HFFc6 (cell line): Measurements from ENCODE around the gene EMP2. TPM values are rescaled to one million over a fixed set of nuclear protein-coding genes. Genes with fewer than 3 reads are reported as not detected.
"Not testable (repeated sequence)": the region's sequence is repeated elsewhere in the genome, so short reads cannot be mapped to it uniquely, and the experiment has no call there.

ENCODE experiments used
- DNase-seq: peaks from one replicate; pipeline ENCODE4 v3.0.0-alpha.2; 2018
- H3K27ac Mint-ChIP-seq: 2 replicates; pipeline ENCODE4 v1.8.0; 2020; ENCODE audit warnings: mild to moderate bottlenecking, mixed read lengths
- H3K27me3 Mint-ChIP-seq: 2 replicates; pipeline ENCODE4 v1.8.0; 2021; ENCODE audit warnings: mild to moderate bottlenecking, moderate library complexity, mixed read lengths; ENCODE audit not compliant: insufficient read depth
- H3K36me3 Mint-ChIP-seq: 2 replicates; pipeline ENCODE4 v1.8.0; 2021; ENCODE audit warnings: low read depth, mixed read lengths
- H3K4me1 Mint-ChIP-seq: 2 replicates; pipeline ENCODE4 v1.8.0; 2020; ENCODE audit warnings: low read depth, mixed read lengths
- H3K4me3 Mint-ChIP-seq: 2 replicates; pipeline ENCODE4 v1.8.0; 2020; ENCODE audit warnings: mild to moderate bottlenecking, moderate library complexity, mixed read lengths
- H3K9me3 Mint-ChIP-seq: 2 replicates; pipeline ENCODE4 v1.8.0; 2020; ENCODE audit warnings: mild to moderate bottlenecking, mixed read lengths
- total RNA-seq, 6 experiments: library from RNA; stranded (reverse); fragmentation: NEBNext Ultra II Directional; extraction: Animal tissue kit (Norgen Biotek cat#: 25700); gene quantifications; 2 replicates in 1 of 6; 3 replicates in 5 of 6; pipeline ENCODE4 v1.2.3, GENCODE V29; 2021
- TF ChIP-seq, protein P1 (sequence below): fragments of 200-600 bp; sonication (generic); IDR thresholded peaks from 2 replicates; pipeline ENCODE4 v1.5.0; 2021; ENCODE audit warnings: antibody characterized with exemption, mild to moderate bottlenecking

The EMP2 gene
- total RNA-seq, 6 experiments from 2014 or later = 14.3 to 35.7 (median 29.7) TPM

DNA sequence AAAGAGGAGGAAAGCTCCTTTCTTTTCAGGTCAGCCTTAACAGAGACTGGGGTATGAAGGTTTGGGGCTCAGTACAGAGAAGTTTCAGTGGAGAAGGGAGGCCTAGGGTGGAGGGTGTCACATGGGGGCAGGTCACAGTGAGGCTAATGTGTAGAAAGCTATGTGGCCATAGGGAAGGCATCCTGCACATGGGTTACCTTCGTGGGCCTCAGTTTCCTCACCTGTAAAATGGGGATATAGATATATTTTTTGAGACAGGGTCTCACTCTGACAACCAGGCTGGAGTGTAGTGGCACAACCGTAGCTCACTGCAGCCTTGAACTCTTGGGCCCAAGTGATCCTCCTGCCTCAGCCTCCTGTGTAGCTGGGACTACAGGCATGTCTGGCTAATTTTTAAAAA lies 41.8 kb downstream of the EMP2 start:
- peaks cover 8% of the 10 kb centered on the region for H3K4me1 Mint-ChIP-seq
- no peaks in the 10 kb centered on the region for H3K9me3 Mint-ChIP-seq
- H3K4me3 Mint-ChIP-seq = no peak overlapping the region
- DNase-seq = no peak
- TF ChIP-seq, protein P1, sequence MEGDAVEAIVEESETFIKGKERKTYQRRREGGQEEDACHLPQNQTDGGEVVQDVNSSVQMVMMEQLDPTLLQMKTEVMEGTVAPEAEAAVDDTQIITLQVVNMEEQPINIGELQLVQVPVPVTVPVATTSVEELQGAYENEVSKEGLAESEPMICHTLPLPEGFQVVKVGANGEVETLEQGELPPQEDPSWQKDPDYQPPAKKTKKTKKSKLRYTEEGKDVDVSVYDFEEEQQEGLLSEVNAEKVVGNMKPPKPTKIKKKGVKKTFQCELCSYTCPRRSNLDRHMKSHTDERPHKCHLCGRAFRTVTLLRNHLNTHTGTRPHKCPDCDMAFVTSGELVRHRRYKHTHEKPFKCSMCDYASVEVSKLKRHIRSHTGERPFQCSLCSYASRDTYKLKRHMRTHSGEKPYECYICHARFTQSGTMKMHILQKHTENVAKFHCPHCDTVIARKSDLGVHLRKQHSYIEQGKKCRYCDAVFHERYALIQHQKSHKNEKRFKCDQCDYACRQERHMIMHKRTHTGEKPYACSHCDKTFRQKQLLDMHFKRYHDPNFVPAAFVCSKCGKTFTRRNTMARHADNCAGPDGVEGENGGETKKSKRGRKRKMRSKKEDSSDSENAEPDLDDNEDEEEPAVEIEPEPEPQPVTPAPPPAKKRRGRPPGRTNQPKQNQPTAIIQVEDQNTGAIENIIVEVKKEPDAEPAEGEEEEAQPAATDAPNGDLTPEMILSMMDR = no peak
- H3K36me3 Mint-ChIP-seq = peaks cover 6% of the 10 kb centered on the region; the same call in 1 of the 2 replicates
- H3K27ac Mint-ChIP-seq = no peak overlapping the region
- no peaks in the 10 kb centered on the region; the same call in 1 of the 2 replicates for H3K27me3 Mint-ChIP-seq

DNA sequence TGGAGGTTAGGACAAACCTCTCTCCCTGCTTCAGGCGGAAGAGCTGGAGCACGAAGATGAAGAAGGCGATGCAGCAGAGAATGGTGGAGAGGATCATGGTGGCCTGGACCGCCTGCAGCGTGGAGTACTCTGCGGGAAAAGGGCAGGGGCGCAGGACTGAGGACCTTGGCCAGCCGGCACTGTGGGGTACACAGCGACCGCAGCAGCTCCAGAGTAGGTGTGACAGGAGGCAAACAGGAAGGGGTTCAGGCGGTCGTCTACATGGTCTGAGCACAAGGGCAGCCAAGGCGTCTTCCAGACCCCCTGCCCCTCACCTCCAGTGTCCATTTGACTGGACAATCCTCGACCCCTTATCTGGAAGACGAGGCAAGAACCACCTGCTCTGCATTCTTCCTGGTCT lies 42.5 kb downstream of the EMP2 start:
- DNase-seq = no peak
- TF ChIP-seq, protein P1 = no peak
- Mint-ChIP-seq H3K9me3 (no peaks in the 10 kb centered on the region), H3K36me3 (peaks cover 6% of the 10 kb centered on the region; the same call in 1 of the 2 replicates), H3K27me3 (no peaks in the 10 kb centered on the region; the same call in 1 of the 2 replicates), H3K4me3 (no peak overlapping the region), H3K4me1 (peaks cover 12% of the 10 kb centered on the region), H3K27ac (no peak overlapping the region)

DNA sequence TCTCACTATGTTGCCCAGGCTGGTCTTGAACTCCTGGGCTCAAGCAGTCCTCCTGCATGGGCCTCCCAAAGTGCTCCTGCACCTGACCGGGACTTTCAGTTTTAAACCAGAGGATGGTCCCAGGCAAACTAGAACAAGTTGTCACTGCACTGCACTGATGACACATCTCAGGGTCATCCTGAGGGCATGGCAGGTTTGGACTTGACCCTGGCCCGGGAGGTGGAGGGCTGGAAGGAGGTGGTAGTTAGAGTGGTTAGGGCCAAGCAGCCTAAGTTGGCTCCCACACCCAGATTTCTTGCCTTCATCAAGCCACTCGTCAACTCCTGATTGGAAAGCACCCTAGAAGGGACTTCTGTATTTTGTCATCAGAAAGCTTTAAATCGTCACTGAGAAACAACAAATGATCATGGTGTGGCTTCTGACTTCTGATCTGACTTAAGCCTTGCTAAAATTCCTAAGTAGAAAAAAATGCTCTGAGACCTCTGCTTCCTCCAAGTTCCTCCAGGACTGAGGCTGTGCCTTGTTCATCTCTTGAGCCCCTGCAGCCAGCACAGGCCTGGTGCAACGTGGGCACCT lies 43.5 kb downstream of the EMP2 start:
- no peak overlapping the region for H3K4me3 Mint-ChIP-seq

DNA sequence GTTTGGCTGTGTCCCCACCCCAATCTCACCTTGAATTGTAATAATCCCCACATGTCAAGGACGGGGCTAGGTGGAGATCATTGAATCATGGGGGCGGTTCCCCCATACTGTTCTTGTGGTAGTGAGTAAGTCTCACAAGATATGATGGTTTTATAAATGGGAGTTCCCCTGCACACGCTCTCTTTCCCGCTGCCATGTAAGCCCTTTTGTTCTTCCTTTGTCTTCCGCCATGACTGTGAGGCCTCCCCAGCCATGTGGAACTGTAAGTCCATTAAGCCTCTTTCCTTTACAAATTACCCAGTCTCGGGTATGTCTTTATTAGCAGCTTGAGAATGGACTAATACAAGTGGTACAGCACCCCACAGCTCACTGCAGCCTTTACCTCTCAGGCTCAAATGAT lies 44.1 kb downstream of the EMP2 start:
- H3K4me1 Mint-ChIP-seq = peaks cover 12% of the 10 kb centered on the region
- not testable (repeated sequence) for H3K4me3 Mint-ChIP-seq, H3K9me3 Mint-ChIP-seq, H3K27me3 Mint-ChIP-seq, H3K27ac Mint-ChIP-seq, DNase-seq, H3K36me3 Mint-ChIP-seq

More for the DNA sequence above, 43.5 kb downstream of the EMP2 start:
- H3K27me3 Mint-ChIP-seq = no peaks in the 10 kb centered on the region; the same call in 1 of the 2 replicates
- no peaks in the 10 kb centered on the region for H3K9me3 Mint-ChIP-seq
- no peak overlapping the region for H3K27ac Mint-ChIP-seq
- DNase-seq = no peak
- peaks cover 6% of the 10 kb centered on the region; the same call in 1 of the 2 replicates for H3K36me3 Mint-ChIP-seq
- TF ChIP-seq, protein P1 = no peak
- H3K4me1 Mint-ChIP-seq = peaks cover 12% of the 10 kb centered on the region

DNA sequence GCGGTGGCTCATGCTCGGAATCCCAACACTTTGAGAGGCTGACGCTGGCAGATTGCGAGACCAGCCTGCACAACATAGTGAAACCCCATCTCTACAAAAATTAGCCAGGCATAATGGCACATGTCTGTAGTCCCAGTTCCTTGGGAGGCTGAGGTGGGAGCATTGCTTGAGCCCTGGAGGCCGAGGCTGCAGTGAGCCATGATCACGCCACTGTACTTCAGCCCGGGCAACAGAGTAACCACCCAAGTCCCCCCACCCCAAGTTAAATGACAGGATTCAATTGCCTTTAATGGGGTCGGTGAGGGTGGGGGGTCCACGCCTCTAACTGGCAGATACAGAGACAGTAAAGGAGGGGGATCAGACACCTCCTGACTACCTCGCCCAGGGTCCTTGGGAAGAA lies 44.9 kb downstream of the EMP2 start:
- no peaks in the 10 kb centered on the region for H3K9me3 Mint-ChIP-seq
- H3K27ac Mint-ChIP-seq = no peak overlapping the region
- peaks cover 12% of the 10 kb centered on the region for H3K4me1 Mint-ChIP-seq
- H3K4me3 Mint-ChIP-seq = no peak overlapping the region
- TF ChIP-seq, protein P1 = no peak
- H3K36me3 Mint-ChIP-seq = peaks cover 6% of the 10 kb centered on the region; the same call in 1 of the 2 replicates
- H3K27me3 Mint-ChIP-seq = no peaks in the 10 kb centered on the region; the same call in 1 of the 2 replicates
- DNase-seq = no peak

DNA sequence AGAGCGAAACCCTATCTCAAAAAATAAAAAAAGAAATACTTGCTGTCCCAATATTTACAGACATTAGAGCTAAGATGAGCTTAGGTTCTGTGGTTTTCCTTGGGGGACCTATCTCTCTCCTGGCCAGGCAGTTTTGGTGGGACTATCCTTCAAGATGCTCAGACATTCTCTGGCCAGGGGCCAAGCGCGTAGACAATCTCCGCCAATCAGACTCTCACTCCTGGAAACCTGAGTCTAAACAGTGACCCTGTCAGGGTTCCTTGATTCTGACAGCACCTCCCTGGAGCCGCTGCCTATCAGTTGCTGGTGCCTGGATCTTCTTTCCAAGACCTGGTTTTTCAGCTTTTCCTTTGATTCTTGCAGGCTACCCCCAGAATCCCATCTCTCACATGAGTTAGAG lies 45.6 kb downstream of the EMP2 start:
- no peaks in the 10 kb centered on the region; the same call in 1 of the 2 replicates for H3K27me3 Mint-ChIP-seq

DNA sequence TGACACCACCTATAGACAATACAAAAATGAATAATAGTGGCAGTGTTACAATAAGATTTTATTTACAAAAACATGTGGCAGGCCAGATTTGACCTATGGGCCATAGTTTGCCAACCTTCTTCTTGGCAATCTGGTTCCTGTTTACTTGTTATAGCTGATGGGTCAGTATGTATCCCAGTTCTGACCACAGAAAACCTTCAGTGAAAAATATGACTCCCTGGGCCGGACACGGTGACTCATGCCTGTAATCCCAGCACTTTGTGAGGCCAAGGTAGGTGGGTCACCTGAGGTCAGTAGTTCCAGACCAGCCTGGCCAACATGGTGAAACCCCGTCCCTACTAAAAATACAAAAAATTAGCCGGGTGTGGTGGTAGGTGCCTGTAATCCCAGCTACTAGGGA lies 46.8 kb downstream of the EMP2 start:
- H3K9me3 Mint-ChIP-seq, H3K27ac Mint-ChIP-seq, H3K27me3 Mint-ChIP-seq, H3K4me3 Mint-ChIP-seq, H3K36me3 Mint-ChIP-seq: not testable (repeated sequence)
- H3K4me1 Mint-ChIP-seq = peaks cover 12% of the 10 kb centered on the region
- peak; percentile 24 for DNase-seq

More for the DNA sequence above, 45.6 kb downstream of the EMP2 start:
- Mint-ChIP-seq H3K36me3 (peaks cover 6% of the 10 kb centered on the region; the same call in 1 of the 2 replicates), H3K27ac (no peak overlapping the region), H3K4me1 (peaks cover 12% of the 10 kb centered on the region), H3K9me3 (no peaks in the 10 kb centered on the region), H3K4me3 (no peak overlapping the region)
- DNase-seq = no peak
- TF ChIP-seq, protein P1 = no peak
